Inflammatory macrophage (primary cell): ENCODE data around the gene SEPTIN1.
"Not testable (repeated sequence)": the region's sequence is repeated elsewhere in the genome, so short reads cannot be mapped to it uniquely, and the experiment has no call there.

Source experiments
- DNase-seq, 2 donors: peaks; one replicate each; pipeline ENCODE4 v3.0.0-alpha.2; 2020 to 2022

Gene SEPTIN1

DNA sequence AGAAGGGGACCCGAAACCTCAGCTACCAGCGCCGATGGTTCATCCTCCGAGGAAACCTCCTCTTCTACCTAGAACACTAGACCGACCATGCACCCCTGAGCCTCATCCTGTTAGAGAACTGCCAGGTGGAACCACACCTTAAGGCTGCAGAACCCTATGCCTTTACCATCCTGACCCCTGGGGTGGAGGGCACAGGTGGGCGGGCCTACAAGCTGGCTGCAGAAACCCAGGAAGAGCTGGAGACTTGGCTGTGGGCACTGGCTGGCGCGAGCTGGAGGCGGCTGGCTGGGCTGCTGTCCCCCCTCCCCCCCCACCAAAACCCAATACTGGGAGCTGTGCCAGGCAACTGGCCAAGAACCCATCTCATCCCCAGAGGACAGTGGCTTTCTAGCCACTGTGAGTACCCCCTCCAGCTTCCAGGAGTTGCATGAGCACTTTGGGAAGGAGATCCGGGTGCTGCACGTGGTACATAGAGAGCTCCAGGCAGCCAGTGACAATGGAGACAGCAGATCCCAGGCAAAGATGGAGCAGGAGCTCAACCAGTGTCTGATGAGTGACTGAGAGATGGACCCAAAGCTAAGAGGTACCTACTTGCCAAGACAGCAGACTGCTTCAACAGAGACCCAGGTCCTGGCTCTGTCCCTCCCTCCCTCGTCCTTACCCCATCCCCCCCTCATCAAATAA is 25.8 kb downstream of the SEPTIN1 start:
- no peak for DNase-seq

DNA sequence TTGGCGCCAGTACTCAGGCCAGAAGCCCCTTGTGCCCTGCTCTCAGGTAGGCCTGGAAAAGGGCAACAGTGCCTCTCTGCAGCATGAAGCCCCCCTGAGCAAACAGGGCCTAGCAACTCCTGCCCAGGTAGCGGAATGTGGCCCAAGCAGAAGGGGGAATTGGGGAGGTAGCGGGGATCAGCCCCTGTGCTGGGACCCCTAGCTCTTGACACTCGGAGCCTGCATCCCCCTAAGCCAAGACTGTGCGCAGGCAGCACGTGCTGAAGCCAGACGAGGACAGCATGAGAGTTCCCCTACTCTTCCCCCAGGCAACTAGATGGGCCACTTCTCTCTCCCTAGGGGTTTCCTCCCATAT is 26.4 kb downstream of the SEPTIN1 start:
- DNase-seq = no peak

DNA sequence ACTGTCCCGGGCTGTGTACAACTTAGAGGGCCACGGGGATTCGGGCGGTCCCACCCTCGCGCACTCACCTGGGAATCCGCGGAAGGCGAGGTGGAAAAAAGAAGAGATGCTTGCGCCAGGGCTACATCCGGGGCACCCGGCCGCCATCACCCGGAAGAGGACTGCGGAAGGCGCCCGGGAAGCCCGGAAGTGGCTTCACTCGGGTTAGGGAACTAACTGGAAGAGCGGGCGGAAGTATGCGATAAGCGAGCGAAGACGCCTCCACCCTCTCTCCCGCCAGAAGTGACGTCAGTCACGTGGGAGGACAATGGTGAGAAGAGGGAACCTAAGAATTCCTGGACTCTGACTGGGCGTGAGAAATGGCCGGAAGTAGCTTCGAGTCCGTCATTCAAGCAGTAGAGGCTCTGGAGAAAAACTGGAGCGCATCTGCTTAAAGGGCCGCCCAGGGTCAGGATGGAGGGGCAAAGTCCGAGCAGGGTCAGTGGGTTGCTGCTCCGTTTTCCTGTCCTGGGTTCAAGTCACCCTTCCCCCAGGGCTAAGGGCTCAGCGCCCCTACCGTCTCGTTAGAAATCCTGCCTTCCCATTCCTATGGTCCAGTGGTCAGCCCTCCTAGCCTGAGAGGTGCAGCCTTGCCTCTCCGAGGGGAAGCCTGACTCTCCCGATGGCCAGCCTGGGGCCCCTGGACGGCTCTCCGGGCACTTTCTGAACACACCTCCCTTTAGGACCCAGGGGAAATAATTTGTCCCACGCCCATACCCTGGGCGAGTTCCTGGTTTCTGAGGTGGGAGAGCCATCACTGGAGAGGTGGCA is 27.0 kb downstream of the SEPTIN1 start, which contains the start of gene CD2BP2:
Gene CD2BP2, minus strand, starts transcription at position 165 of the 810 bp plus-strand sequence. CDS start 627 bp downstream, outside the sequence.
- DNase-seq = peak; percentile 100

DNA sequence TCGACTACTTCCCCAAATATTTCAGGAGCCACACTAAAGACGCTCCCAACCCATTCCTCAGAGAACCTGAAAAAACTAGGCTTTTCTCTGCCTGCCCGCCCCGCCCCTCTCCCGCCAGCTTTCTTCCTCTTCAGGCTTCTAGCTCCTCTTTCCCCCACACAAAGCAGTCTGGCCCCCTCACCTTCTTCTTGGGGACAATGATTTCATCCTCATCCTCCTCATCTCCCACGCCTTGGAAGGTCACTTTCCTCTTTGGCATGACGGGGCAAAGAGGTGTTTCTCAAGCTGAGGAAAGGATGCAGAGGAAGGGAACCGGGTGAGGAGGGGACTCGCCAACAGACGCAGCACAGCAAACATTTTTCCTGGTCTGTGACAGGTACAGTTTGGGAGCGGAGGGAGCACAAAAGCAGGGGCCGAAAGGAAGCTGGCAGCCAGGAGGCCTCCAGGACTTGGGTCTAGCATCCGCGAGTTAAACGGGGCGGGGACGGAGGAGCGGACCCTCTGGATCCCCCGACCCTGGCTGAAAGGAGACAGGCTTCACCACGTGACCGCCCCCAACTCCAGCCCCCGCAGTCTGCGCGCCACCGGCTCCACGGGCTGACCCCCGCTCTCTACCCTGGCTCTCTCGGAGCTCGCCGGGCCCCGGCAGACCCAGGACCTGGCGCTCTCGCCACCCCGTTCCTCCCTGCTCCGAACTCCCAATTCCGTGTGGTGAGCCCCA is 27.8 kb downstream of the SEPTIN1 start:
- DNase-seq = peak; percentile 58 to 86

DNA sequence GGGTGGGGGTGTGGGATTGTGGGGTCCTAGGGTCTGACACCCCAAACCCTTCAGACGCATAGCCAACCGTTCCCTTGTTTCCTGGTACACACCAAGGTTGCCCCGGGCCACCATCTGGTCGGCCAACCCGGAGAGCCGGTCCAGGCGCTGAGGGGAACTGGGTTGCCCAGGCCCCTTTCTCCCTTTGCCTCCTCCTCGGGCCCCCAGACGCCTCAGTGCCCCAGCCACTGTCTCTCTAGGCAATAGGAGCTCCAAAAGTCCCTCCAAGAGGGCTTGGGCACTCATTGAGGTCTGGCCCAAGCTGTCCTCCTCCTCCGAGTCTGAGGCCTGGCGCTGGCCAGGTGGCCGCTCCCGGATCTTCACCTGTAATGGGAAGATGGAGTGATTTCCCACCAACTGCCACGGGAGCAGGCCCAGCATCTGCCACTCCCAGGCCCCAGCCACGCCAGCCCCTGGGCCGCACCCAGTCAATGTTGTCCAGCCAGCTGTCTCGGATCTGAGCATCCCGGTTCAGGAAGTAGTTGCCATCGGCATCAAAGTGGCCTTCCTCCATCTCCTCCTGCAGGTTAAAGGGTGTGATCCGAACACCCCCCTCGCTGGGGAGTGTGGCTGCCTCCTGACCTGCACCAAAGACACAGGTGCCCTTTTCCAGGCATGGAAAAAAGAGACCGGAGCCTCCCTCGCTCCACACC is 28.8 kb downstream of the SEPTIN1 start:
- DNase-seq = no peak

DNA sequence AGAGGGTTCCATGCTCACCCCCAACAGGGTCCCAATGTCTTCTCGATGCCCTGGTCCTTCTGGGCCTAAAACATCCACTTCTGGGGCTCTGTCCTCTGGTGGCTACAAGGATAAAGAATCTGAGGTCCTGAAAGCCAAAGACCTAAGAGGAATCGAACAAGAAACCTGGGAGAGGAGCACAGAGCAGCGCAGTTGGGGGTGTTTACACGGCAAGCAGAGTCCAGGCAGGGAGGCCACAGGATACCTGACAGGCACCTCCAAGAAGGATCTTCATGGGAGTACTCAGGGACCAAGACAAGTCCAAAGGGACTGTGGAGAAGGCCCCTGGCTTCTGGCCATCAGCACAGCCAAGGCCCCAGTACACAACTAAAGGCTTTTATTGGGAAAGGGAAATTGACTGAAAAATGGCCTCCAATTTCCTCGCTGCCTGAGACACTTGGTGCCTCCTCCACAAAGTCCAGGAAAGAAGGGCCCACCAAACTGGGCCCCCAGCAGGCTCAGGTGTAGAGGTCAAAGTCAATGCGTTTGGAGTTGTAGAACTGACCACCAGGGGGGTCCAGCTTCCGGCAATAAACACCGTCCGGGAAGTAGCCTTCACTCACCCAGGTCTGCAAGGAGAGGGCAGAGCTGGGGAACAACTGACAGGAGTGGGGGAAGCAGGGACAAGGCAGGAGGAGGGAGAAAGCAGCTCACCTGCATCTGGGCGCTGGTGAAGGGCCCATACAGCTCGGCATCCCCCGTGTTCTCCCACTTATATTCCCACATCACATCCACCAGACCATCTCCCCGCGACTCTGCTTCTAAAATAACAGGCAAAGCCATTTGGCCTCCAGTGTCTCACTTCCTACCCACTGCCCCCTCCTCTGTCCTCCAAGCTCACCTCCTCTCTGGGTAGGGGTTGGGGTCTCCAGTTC is 29.6 kb downstream of the SEPTIN1 start:
- DNase-seq = no peak

DNA sequence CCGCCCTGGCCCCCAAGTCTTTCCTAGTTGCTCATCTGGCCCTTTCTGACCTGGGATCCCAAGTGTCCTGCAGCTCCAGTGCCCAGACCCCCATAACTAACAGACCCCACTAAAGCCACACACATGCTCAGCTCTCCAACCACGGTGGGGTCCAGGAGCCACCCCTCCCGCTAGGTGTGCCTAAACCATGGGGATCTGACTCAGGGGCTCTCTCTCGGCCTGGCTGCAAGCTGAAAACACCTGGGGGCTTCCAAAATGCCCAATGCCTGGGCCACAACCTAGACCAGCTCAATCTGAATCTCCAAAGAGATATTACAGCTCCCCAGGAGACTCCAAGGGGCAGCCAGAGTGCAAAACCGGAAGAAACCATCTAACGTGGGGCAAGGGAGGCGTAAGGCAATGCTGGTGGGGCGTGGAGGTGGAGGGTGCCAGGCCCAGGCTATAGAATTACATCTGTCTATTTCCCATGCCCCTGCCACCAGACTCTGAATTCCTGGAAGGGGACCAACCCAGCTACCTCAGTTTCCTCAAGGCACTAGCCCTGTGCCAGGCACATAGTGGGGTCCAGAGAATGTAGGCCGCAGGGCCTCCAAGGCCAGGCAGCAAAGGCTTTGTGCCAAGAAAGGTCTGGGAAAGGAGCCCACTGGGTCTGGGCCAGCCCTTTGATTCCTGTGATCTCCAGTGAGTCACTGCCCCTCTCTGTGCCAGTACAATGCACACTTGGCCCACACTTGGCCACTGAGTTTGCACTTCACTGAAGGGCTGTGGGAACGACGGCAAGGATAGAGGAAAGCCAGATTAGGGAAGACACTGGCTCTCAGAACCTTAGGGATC is 30.6 kb downstream of the SEPTIN1 start:
- no peak for DNase-seq

DNA sequence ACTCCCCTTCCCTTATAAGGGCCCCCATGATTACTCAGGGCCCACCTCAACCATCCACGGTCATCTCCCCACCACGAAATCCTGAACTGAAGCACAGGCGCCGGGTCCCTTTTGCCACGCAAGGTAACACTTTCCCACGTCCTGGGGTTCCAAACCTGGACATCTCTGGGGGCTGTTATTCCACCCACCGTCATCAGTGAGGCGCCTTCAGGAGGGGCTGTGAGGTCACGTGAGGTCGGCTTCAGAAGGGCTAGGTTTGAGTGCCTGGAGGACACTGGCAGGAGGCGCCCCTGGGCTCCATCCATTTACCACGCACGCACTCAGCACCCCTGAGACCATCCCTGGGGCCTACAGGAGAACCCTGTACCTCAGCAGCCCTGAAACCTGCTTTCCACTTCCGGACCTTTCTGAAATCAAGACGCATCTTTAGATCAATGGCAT is 31.3 kb downstream of the SEPTIN1 start:
- DNase-seq = no peak

DNA sequence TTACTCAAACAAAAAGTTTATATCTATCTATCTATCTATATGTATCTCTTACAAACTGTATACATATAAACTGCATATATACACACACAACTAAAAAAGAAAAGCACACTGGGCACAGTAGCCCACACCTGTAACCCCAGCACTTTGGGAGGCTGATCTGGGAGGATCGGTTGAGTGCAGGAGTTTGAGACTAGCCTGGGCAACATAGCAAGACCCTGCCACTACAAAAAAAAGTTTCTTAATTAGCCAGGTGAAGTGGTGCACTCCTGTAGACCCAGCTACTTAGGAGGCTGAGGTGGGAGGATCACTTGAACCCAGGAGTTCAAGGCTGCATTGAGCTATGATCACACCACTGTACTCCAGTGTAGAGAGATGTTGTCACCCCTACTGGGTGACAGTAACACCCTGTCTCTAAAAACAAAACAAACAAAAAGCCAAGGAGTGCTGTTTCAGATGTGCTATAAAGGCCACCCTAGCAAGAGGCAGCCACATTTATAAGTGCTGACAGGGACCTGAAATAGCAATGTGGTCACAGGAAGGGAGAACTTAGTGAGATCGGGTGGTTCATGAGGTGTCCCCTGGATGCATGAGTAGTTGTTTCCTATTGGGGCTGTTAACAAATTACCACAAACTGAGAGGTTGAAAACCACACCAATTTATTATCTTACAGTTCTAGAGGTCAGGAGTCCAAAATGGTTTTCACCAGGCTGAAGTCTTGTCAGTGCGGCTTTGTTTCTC is 32.1 kb downstream of the SEPTIN1 start:
- no peak for DNase-seq

DNA sequence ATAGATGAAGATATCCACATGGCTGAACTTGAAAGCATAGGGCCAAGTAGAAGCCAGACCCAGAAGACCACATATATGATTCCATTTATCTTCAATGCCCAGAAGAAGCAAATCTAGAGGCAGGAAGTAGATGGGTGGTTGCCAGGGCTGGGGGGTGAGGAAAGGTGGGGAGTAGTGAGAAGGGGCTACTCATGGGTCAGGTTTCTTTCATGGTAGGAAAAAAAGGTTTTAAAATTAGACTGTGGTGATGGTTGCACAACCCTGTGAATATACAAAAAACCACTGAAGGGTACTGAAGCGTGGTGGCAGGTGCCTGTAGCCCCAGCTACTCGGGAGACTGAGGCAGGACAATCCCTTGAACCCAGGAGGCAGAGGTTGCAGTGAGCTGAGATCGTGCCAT is 32.7 kb downstream of the SEPTIN1 start:
- no peak for DNase-seq

DNA sequence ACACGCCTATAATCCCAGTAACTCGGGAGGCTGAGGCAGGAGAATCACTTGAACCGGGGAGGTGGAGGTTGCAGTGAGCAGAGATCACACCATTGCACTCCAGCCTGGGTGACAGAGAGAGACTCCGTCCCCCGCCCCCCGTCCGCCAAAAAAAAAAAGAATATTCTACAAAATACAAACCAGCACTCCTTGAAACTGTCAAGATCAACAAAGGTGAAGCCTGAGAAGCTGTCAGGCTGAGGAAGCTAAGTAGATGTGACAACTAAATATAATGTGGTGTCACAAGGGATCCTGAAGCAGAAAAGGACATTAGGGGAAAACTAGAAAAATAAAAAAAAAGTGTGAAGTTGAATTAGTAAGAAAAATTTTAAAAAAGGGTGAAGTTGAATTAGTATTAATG is 33.4 kb downstream of the SEPTIN1 start:
- DNase-seq = no peak

DNA sequence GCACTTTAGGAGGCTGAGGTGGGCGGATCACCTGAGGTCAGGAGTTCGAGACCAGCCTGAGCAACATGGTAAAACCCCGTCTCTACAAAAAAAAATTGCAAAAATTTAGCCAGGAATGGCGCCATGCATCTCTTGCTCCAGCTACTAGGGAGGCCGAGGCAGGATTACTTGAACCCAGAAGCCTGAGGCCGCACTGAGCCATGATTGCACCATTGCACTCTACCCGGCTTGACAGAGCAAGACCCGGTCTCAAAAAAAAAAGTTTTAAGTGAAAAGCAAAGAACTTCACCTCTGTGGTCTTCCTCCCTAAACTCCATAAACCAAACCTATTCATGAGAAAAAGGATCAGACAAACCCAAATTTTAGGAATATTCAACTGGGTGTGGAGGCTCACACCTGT is 34.2 kb downstream of the SEPTIN1 start:
- no peak for DNase-seq

DNA sequence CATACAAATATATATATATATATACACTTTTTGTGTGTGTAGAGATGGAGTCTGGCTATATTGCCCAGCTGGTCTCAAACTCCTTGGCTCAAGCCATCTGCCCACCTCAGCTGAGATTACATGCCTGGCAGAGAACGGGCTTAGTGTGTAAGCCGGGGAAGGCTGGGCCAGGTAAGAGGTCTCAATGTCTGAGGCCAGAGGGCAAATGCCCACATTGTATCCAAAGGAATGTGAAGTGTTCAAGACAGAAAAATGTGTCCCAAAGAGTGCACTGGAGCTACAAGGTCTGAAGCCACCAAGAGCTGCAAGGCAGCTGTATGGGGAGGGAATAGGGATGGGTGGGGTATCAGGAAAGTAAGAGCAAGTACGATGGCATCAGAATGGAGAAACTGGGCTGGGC is 36.1 kb downstream of the SEPTIN1 start:
- no peak for DNase-seq

DNA sequence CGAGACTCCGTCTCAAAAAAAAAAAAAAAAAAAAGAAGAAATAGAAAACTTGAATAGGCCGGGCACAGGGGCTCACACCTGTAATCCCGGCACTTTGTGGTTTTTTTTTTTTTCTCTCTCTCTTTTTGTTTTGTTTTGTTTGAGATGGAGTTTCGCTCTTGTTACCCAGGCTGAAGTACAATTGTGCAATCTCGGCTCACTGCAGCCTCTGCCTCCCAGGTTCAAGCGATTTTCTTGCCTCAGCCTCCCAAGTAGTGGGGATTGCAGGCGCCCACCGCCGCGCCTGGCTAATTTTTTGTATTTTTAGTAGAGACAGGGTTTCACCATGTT is 38.9 kb downstream of the SEPTIN1 start:
- DNase-seq = not testable (repeated sequence)

DNA sequence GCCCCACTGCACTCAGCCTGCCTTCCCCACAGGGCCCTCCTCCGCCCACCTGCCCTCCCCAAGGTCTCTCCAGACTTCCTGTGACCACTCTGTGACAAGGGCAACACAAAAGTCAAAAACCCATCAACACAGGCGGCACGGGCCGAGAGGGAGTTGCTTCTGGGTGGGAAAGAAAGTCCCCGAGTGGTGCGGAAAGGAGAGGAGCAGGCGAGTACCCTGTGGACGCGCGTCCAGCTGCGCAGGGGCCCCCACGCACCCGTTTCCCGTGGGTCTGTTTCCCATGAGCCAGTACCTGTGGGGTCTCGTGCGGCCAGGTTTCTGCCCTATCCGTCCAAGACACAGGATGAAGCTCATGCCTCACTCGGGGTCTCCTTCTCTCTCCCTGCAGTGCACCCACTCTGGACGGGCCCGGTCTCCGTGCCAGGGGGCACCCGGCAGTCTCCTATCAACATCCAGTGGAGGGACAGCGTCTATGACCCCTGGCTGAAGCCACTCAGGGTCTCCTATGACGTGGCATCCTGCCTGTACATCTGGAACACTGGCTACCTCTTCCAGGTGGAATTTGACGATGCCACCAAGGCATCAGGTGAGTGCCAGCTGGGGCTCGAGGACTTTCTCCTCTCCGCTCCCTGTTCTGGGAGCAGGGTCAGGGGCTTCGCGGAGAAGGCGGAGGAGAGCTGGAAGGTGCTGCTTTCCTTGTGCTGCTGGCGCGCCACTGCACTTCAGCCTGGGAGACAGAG is 39.4 kb downstream of the SEPTIN1 start:
- no peak for DNase-seq

DNA sequence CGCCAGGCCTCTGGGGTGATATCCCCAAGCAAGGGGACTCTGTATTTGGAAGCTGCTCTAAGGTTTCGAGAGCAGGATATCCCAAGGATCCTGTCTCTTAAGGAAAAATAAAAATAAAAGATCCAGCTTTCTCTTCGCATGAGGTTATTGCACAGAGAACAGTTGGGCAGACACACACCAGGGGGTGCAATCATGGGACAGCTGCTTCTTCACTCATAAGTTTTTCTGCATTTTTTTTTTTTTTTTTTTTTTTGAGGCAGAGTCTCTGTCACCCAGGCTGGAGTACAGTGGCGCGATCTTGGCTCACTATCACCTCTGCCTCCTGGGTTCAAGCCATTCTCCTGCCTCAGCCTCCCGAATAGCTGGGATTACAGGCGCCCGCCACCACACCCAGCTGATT is 40.4 kb downstream of the SEPTIN1 start:
- DNase-seq = not testable (repeated sequence)

DNA sequence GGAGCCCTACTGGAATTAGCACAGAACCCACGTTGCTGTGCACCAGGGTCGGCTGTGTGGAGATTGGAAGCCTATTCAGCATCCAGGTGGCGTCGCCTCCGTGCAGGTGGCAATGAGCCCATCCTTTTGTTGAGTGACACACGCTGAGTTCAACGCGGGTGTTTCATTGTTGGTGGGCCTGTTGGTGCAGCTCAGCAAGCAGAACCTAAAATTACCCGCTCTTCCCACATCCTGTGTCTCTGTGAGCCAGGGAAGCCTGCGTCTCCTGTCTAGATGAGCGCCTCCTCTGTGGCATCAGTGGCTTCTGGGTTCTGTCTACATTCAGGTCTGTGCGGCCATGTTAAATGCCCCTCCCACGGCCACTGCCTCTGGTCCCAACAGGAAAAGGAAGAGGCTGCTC is 41.7 kb downstream of the SEPTIN1 start:
- no peak for DNase-seq

DNA sequence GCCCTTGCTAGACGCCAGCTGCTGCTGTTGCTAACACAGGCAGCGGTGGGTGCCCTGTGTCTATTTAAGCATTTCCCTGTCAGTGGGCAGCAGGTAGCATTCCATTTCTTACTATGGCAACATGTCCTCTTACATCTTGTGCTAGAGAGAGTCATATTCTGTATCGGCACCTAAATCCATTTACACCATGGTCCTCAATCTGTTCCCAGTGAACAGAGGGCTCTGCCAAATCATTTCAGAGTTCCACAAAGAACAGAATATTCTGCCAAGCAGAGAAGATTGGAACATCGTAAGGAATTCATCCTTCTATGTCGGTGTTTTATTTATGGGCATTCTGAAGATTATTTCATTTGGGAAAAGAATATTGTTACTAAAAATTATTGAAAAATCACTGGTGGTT is 43.6 kb downstream of the SEPTIN1 start:
- DNase-seq = not testable (repeated sequence)

DNA sequence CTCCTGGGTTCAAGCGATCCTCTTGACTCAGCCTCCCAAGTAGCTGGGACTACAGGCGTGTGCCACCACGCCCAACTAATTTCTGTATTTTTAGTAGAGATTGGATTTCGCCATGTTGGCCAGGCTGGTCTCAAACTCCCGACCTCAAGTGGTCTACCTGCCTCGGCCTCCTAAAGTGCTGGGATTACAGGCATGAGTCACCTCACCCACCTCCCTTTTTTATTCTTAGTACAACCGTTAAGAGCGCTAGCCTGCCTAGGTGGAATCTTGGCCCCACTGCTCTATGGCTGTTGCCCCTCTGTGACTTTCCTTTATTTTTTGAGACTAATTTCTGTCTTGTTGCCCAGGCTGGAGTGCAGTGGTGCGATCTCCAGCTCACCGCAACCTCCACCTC is 44.4 kb downstream of the SEPTIN1 start:
- not testable (repeated sequence) for DNase-seq
